ENCODE data around the gene EHMT2.
A peak's percentile ranks its signal among the peaks of the same experiment; 100 is the strongest.
"Not testable (repeated sequence)": the region's sequence is repeated elsewhere in the genome, so short reads cannot be mapped to it uniquely, and the experiment has no call there.

EHMT2 gene

DNA sequence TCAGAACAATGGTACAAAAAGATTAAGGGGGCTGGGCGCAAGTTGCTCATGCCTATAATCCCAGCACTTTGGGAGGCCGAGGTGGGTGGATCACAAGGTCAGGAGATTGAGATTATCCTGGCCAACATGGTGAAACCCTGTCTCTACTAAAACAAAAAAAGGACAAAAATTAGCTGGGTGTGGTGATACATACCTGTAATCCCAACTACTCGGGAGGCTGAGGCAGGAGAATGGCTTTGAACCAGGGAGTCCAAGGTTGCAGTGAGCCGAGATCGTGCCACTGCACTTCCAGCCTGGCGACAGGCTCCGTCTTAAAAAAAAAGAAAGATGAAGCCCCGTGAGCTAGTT, 57.7 kb downstream of the EHMT2 start:
- DNase-seq, ATAC-seq: not testable (repeated sequence)

DNA sequence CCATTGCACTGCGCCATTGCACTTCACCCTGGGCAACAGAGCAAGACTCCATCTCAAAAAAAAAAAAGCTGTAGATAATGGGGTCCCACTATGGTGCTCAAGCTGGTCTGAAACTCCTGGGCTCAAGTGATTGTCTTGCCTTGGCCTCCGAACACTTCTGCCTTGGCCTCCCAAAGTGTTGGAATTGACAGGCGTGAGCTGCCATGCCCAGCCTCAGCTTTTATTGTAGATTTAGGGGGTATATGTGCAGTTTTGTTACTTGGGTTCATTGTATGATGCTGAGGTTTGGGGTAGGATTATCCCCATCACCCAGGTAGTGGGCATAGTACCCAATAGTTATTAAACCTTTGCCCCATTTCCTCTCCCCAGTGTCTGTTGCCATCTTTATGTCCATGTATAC, 58.5 kb downstream of the EHMT2 start:
- ATAC-seq (no peak), DNase-seq (peak; percentile 7)

DNA sequence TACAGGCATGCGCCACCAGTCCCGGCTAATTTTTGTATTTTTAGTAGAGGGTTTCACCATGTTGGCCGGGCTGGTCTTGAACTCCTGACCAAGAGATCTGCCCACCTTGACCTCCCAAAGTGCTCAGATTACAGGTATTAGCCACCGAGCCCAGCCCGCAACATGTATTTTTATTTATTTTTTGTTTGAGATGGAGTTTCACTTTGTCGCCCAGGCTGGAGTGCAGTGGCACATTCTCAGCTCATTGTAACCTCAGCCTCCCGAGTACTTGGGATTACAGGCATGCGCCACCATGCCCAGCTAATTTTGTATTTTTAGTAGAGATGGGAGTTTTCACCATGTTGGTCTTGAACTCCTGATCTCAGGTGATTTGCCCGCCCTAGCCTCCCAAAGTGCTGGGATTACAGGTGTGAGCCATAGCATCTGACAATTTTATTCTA, 59.4 kb downstream of the EHMT2 start:
- DNase-seq, ATAC-seq: not testable (repeated sequence)

DNA sequence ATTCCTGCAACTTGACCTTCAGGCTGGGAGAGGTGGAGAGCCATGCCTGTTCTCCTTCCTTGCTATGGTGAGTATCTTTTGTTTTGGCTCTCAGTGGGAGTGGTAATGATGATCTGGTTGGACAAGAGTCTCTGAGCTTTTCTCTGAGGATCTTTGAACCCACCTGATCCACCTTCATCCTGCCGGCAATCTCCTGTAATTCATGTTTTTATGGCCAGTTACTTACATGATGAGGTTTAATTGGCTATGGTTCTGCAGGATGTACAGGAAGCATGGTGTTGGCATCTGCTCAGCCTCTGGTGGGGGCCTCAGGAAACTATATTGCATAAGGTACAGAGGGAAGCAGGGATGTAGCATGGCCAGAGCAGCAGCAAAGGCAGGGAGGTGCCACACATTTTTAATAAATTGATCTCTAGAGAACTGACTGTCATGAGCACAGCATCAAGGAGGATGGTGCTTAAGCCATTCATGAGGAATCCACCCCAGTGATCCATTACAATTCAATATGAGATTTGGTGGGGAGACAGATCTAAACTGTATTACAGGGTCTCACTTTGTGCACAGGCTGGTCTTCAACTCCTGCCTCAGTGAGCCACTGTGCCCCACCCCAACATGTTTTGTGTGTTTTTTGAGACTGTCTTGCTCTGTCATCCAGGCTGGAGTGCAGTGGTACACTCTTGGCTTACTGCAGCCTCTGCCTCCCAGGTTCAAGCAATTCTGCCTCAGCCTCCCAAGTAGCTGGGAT, 60.0 kb downstream of the EHMT2 start:
- ATAC-seq, result no peak
- DNase-seq, result no peak

DNA sequence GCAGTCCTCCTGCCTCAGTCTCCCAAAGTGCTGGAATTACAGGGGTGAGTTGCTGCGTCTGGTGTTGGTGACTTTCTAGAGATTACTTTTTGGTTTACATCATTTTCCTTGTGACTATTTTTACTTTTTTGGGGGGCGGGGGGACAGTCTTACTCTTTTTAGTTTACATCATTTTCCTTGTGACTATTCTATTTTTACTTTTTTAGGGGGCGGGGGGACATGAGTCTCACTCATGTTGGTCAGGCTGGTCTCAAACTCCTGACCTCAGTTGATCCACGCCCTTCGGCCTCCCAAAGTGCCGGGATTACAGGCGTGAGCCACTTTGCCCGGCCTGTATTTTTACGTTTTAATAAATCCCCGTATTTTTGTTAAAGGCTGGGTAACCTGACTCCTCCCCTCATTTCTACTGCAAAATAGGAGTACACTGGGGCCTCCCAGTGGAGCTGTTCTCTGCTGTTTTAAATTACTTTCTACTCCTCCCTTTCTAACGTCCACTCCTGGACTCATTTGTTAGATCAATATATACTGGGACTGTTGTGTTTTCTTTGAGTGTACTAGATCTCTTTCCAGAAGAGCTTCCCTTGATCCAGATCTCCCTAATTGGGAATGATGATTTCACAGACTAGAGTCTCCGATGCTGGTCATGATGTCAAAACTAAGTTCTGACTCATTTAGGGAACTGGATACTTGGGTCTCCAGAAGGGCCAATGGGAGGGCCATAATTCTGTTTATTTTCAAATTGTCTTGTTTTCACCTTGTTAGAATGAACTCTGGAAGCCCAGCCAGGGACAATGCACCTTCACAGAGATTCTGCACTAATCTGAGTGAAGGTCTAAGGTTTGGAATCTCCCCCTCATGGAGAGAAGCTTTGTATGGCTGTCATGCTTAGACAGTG, 60.8 kb downstream of the EHMT2 start:
- DNase-seq (no peak), ATAC-seq (no peak)

DNA sequence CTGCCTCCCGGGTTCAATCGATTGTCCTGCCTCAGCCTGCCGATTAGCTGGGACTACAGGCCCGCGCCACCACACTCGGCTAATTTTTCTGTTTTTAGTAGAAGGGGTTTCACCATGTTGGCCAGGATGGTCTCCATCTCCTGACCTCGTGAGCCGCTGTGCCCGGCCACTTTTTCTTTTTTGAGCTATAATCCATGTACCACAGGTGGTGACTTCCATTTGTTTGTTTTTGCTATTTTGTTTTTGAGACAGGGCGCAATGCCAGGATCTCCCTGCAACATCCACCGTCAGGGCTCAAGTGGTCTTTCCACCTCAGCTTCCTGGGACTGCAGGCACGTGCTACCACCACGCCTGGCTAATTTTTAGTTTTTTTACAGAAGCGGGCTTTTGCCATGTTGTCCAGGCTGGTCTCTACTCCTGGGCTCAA, 61.4 kb downstream of the EHMT2 start:
- DNase-seq, result peak; percentile 13
- no peak for ATAC-seq

DNA sequence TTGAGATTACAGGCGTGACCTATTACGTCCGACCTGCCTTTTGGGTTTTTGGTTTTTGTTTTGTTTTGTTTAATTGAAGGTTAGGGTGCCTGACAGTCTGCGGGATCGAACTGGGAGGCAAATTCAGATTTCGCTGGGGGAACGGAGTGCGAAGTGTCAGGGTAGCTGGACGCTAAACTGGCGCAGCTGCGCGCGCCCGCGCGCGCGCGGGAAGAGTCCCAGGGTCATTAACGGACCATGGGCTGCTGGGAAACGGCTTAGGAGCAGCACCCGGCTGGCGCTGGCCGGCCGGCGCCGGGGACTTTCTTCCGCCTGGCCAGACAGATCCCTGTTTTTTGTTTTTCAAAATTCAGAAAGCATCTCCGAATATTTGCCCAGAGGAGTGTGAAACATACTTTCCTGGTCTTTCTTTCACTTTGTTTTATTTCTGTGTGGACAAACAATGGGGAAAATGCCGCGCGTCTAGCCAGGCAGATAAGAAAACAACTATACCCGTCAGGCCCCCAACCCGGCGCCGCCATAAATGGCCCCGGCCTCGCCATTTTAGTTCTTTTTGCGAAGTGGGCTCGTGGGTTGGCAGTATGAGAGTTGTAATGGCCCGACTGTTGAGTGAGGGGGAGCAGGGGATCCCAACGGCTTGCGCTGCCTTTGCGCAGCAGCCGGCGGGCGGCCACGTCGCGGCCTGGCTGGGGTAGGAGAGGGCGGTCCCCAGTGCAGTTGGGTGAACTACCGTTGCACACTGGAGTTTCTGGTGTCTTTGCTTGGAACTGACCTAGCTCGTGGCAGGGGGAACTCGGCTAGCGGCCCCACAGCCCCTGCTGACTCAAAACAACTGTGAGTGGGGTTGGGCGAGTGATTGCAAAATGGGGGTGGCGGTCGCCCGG, 62.9 kb downstream of the EHMT2 start:
- ATAC-seq, result peak; percentile 64
- peak; percentile 82 for DNase-seq

DNA sequence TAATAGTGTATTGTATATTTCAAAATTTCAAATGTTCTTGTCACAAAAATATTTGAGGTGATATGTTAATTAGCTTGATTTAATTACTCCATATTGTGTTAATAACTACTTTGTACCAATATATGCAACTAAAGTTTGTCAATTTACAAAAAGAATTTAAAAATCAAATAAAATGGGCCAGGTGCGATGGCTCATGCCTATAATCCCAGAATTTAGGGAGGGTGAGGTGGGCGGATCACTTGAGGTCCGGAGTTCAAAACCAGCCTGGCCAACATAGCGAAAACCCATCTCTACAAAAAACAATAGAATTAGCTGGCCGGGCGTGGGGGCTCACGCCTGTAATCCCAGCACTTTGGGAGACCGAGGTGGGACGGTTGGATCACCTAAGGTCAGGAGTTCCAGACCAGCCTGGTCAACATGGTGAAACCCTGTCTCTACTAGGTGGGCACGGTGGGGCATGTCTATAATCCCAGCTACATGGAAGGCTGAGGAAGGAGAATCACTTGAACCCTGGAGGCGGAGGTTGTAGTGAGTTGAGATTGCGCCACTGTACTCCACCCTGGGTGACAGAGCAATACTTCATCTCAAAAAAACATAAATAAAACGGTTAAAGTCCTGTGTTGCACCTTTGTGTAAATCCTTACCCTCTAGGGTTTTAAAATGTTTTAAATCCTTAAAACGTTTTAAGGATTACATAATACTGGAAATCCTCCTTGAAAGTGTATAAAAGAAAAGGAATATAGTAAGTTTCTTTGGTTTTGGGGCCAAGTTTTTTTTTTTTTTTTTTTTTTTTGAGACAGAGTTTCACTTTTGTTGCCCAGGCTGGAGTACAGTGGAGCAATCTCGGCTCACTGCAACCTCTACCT, 65.9 kb downstream of the EHMT2 start:
- DNase-seq (no peak), ATAC-seq (no peak)

DNA sequence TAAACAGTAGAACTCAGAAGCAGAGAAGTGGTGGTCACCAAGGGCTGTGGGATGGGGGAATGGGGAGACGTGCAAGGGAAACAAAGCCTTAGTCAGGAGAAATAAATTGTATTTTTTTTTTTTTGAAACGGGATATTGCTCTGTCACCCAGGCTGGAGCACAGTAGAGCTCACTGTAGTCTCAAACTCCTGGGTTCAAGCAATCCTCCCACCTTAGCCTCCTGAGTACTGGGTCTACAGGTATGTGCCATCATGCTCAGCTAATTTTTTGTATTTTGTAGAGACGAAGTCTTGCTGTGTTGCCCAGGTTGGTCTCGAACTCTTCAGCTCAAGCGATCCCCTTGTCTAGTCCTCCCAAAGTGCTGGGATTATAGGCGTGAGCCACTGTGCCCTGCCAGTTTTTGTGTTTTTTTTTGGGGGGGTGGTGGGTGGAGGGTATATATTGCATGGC, 66.6 kb downstream of the EHMT2 start:
- DNase-seq (no peak), ATAC-seq (no peak)
